CD4-positive, alpha-beta T cell treated with Interleukin-4 for 1 hour (primary cell): ENCODE results near the gene ZNF254.
A peak's percentile ranks its signal among the peaks of the same experiment; 100 is the strongest.
"Not testable (repeated sequence)": the region's sequence is repeated elsewhere in the genome, so short reads cannot be mapped to it uniquely, and the experiment has no call there.

ENCODE experiments used
- DNase-seq, 2 donors: peaks; one replicate each; pipeline ENCODE4 v3.0.0-alpha.2; 2020 to 2022

The ZNF254 gene

GRCh38 chr19:24086974-24087595 lies at the start of gene ZNF254:
TSS of gene ZNF254 (plus strand) at chr19:24087187. CDS start at chr19:24087308, 121 bp downstream.
- peak; percentile 86 to 91 for DNase-seq

GRCh38 chr19:24040621-24041020 lies 46.4 kb upstream of the ZNF254 start:
- no peak for DNase-seq

GRCh38 chr19:24041326-24041725 lies 45.7 kb upstream of the ZNF254 start:
- not testable (repeated sequence) for DNase-seq

GRCh38 chr19:24046550-24046949 lies 40.4 kb upstream of the ZNF254 start:
- DNase-seq, result no peak

- DNase-seq, result no peak
Observed at GRCh38 chr19:24048261-24048660, 38.7 kb upstream of the ZNF254 start.

GRCh38 chr19:24049537-24049936 lies 37.5 kb upstream of the ZNF254 start:
- no peak for DNase-seq

GRCh38 chr19:24051516-24051915 lies 35.5 kb upstream of the ZNF254 start:
- no peak for DNase-seq

- no peak for DNase-seq
Observed at GRCh38 chr19:24052811-24053210, 34.2 kb upstream of the ZNF254 start.

GRCh38 chr19:24053601-24054000 lies 33.4 kb upstream of the ZNF254 start:
- no peak for DNase-seq

GRCh38 chr19:24054044-24054935 lies 32.7 kb upstream of the ZNF254 start:
- no peak for DNase-seq

- DNase-seq, result no peak
Observed at GRCh38 chr19:24055548-24055947, 31.4 kb upstream of the ZNF254 start.

- DNase-seq, result no peak
Observed at GRCh38 chr19:24057144-24057543, 29.8 kb upstream of the ZNF254 start.

- no peak for DNase-seq
Observed at GRCh38 chr19:24059563-24060295, 27.3 kb upstream of the ZNF254 start.

GRCh38 chr19:24060687-24061356 lies 26.2 kb upstream of the ZNF254 start:
- no peak for DNase-seq

- DNase-seq, result no peak
Observed at GRCh38 chr19:24062190-24062589, 24.8 kb upstream of the ZNF254 start.

GRCh38 chr19:24063295-24063694 lies 23.7 kb upstream of the ZNF254 start:
- no peak for DNase-seq

- DNase-seq, result no peak
Observed at GRCh38 chr19:24064175-24064574, 22.8 kb upstream of the ZNF254 start.

GRCh38 chr19:24065243-24065642 lies 21.7 kb upstream of the ZNF254 start:
- no peak for DNase-seq

- no peak for DNase-seq
Observed at GRCh38 chr19:24065865-24066604, 21.0 kb upstream of the ZNF254 start.

- DNase-seq, result no peak
Observed at GRCh38 chr19:24069905-24070657, 16.9 kb upstream of the ZNF254 start.

GRCh38 chr19:24071078-24071477 lies 15.9 kb upstream of the ZNF254 start:
- no peak for DNase-seq
